Thyroid gland (tissue), 4 donors: ENCODE data around the gene GUCA2B.

Experiments used
- POLR2A ChIP-seq, 2 donors: fragments of 450-650 bp; IDR thresholded peaks; one replicate each; pipeline ENCODE4 v1.6.1; 2017; ENCODE audit warnings: antibody characterized with exemption in 2 of 2, mild to moderate bottlenecking in 2 of 2, moderate library complexity in 1 of 2
- TF ChIP-seq, protein P1 (sequence below), 6 experiments: fragments of 200-600 bp in 3 of 6; fragments of 450-650 bp in 3 of 6; sonication (generic) in 3 of 6; IDR thresholded peaks; one replicate each; pipeline ENCODE4 v1.5.1; 2016 to 2019; ENCODE audit warnings: antibody characterized with exemption in 6 of 6, mild to moderate bottlenecking in 2 of 6, inconsistent platforms in 1 of 6, moderate library complexity in 1 of 6

DNA sequence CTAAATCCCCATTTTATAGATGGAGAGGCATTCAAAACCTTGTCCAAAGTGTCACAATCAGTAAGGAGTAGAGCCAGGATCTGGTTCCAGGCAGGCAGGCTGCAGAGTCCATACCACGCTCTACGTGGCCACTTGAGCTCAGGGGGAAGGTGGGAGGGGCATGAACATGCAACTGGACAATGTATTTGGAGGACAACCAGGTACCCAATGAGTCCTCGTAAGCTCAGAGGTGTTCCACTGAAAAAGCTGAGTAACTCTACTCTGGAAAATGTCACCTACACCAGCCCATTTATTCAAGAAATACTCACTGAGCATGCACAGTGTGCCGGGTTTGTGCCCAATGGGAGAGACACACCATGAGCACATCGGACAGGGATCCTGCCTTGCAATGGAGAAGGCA is 11.2 kb upstream of the GUCA2B start:
- TF ChIP-seq POLR2A (IDR thresholded peaks at IDR 0.05): no peak
- TF ChIP-seq, protein P1, sequence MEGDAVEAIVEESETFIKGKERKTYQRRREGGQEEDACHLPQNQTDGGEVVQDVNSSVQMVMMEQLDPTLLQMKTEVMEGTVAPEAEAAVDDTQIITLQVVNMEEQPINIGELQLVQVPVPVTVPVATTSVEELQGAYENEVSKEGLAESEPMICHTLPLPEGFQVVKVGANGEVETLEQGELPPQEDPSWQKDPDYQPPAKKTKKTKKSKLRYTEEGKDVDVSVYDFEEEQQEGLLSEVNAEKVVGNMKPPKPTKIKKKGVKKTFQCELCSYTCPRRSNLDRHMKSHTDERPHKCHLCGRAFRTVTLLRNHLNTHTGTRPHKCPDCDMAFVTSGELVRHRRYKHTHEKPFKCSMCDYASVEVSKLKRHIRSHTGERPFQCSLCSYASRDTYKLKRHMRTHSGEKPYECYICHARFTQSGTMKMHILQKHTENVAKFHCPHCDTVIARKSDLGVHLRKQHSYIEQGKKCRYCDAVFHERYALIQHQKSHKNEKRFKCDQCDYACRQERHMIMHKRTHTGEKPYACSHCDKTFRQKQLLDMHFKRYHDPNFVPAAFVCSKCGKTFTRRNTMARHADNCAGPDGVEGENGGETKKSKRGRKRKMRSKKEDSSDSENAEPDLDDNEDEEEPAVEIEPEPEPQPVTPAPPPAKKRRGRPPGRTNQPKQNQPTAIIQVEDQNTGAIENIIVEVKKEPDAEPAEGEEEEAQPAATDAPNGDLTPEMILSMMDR (IDR thresholded peaks at IDR 0.05): no peak
